HL-60/S4 treated with phorbol 12-myristate 13-acetate at 8.2 ng/mL for 4 days and 3 days (cell line): ENCODE results near the gene UNC80.

ENCODE experiments used
- in situ Hi-C: fragments of 300-500 bp; cut with MboI; formaldehyde crosslinking; loops from 2 replicates; pipeline ENCODE4 v1.15.0; 2022; ENCODE audit warnings: low sequenced_read_pairs

The UNC80 gene

GRCh38 chr2:210009126-210009525 lies 237.5 kb downstream of the UNC80 start:
- in situ Hi-C loops, result no loop called here

DNA sequence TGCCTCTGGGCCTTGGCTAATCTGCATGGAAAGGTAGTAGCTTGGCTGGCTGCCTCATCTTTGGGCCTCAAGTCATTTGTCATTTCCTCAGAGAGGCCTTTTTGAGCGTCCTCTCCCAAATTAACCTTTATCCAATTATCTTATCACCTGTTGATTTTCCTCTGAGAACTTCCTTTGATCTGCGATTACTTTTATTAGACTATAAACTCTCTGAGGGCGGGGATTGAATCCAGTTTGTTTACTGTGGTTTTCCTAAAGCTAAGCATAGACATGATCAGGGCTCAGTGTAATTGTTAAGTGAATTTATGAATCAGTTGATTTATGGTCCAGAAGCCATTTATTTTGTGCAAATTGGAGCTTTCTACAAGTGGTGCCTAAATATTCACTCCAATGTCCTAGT lies 238.3 kb downstream of the UNC80 start:
- in situ Hi-C loops, result no loop called here

GRCh38 chr2:210020138-210020537 lies 248.5 kb downstream of the UNC80 start:
- in situ Hi-C loops, result no loop called here

- in situ Hi-C loops, result no loop called here
Observed at GRCh38 chr2:210022824-210023223, 251.2 kb downstream of the UNC80 start.

GRCh38 chr2:210027608-210028007 lies 256.0 kb downstream of the UNC80 start:
- in situ Hi-C loops, result no loop called here

GRCh38 chr2:210028178-210028577 lies 256.5 kb downstream of the UNC80 start:
- in situ Hi-C loops, result no loop called here

DNA sequence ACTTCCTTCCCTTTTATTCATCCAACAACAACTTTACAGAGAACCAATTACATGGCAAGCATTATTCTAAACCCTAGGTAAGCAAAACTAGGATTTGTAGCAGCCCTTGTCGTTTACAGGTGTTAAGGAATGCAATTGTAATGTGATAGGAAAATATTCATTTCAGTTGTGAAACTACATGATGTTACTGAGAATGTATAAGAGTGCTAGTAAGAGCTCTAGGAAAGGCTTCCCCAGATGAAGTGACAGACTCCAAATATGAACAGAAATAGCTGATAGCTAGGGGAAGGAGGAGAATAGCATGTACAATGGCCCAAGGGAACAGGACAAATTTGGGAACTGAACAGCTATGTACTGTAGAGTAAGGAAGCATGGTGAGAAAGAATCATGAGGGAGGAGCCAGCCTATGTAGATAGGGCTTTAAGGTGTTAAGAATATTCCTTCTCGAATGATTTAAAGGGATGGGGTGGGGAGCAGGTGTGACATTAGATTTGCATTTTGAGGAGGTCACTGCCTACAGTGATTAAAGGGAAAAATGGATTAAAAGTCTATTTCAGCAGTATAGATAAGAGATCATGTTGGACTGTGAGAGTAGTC lies 262.6 kb downstream of the UNC80 start:
- in situ Hi-C loops, result no loop called here

DNA sequence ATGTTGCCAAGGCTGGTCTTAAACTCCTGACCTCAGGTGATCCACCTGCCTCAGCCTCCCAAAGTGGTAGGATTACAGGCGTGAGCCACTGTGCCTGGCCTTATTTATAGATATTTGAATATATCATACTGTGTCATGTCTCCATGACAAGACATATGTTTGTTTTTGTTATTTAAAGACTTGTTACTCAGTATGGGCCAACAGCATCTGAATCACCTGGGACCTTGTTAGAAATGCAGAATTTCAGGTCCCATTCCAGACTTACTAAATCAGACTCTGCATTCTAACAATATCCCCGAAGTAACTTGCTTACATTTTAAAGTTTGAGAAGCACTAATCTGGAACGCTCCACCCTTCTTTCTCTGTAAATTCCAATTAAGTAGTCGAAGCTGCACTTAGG lies 264.0 kb downstream of the UNC80 start:
- in situ Hi-C loops, result no loop called here

DNA sequence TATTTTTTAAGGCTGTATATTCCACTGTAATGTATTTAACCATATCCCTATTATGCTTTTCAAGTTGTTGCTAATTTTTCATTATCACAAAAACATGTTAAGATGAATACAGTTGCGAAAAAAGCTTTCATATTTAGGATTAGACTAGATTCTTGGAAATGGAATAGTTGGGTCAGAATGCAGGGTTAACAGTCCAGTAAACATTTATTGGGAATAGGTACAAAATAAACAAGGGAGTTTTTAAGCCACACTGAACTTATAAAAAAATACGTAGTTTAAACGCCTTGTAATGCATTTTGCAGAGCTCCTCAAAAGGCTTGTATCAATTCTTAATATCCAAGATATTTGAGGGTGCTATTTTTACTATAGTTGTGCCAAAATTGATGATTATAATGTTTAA lies 266.4 kb downstream of the UNC80 start:
- in situ Hi-C loops, result no loop called here

DNA sequence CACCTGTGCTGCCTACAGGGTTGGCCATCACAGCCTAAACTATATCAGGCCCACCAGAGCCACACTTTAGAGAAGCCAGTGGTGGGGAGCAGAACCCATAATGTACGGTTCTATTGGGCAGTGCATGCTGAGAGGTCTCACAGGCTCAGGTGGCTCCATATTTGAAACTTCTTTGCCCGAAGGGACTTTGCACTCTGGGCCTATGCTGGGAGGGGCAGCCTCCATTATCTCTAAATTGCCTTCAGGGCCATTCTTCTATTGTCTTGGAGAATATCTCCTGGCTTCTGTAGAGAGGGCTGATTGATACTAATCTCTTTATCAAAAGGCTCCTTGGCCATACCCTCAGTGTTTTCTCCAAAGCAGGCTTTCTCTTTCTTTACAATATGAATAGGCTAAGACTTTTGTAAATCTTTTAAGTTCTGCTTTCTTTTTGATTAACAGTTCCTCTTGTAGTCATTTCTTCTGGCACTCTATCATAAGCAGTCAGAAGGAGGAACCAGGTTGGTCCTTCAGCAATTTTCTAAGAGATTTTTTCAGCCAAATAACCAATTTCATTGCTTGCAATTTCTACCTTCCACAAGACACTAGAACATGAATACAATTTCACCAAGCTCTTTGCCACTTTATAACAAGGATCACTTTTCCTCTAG lies 275.3 kb downstream of the UNC80 start:
- in situ Hi-C loops, result no loop called here
